Neutrophil (primary cell): Measurements from ENCODE around the gene ZBTB12.
"Not testable (repeated sequence)": the region's sequence is repeated elsewhere in the genome, so short reads cannot be mapped to it uniquely, and the experiment has no call there.

ENCODE experiments used
- H3K27ac ChIP-seq: fragments of 200-600 bp; sonication (generic); 2 replicates; pipeline ENCODE4 v1.5.1; 2016; ENCODE audit warnings: mild to moderate bottlenecking, moderate library complexity
- H3K27me3 ChIP-seq: fragments of 200-600 bp; sonication (generic); 2 replicates; pipeline ENCODE4 v1.6.0; 2016; ENCODE audit warnings: mild to moderate bottlenecking
- H3K36me3 ChIP-seq: fragments of 200-600 bp; sonication (generic); 2 replicates; pipeline ENCODE4 v1.5.1; 2017
- H3K4me1 ChIP-seq, 2 experiments: fragments of 200-600 bp in 1 of 2; sonication (generic) in 1 of 2; 1 replicate in 1 of 2; 2 replicates in 1 of 2; pipeline versions ENCODE4 v1.5.1 to v1.6.1; 2013 to 2016; ENCODE audit warnings: low read depth in 1 of 2, low read length in 1 of 2, mild to moderate bottlenecking in 1 of 2, moderate library complexity in 1 of 2; ENCODE audit not compliant: control insufficient read depth in 1 of 2, insufficient read depth in 1 of 2
- H3K4me3 ChIP-seq, 2 experiments: fragments of 200-600 bp in 1 of 2; sonication (generic) in 1 of 2; 1 replicate in 1 of 2; 2 replicates in 1 of 2; pipeline ENCODE4 v1.5.1; 2013 to 2016; ENCODE audit warnings: low read depth in 1 of 2, low read length in 1 of 2, mild to moderate bottlenecking in 1 of 2, moderate library complexity in 1 of 2
- H3K9me3 ChIP-seq: fragments of 200-600 bp; sonication (generic); 2 replicates; pipeline ENCODE4 v1.5.1; 2016
- TF ChIP-seq, protein P1 (sequence below): fragments of 200-600 bp; sonication (generic); IDR thresholded peaks from 2 replicates; pipeline ENCODE4 v1.5.1; 2016; ENCODE audit warnings: antibody characterized with exemption

The ZBTB12 gene

DNA sequence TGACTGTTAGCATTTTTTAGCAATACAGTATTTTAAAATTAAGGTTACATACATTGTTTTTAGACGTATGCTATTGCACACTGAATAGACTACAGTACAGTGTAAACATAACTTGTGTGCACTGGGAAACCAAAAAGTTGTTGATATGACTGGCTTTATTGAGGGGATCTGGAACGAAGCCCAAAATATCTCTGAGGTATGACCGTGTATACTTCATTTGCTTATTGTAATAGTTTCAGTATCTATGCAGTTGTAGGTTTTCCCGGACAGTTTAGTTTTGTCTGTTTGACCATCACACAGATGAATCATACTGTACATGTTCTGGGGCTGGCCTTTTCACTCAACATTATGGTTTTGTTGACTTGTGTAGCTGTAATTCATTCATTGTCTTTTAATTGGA, 6.9 kb upstream of the ZBTB12 start:
- Histone ChIP-seq H3K27ac (no peak overlapping the region), H3K36me3 (no peaks in the 10 kb centered on the region), H3K4me1 (no peaks in the 10 kb centered on the region), H3K27me3 (peaks cover 30% of the 10 kb centered on the region), H3K4me3 (no peak overlapping the region), H3K9me3 (no peaks in the 10 kb centered on the region)
- TF ChIP-seq, protein P1, sequence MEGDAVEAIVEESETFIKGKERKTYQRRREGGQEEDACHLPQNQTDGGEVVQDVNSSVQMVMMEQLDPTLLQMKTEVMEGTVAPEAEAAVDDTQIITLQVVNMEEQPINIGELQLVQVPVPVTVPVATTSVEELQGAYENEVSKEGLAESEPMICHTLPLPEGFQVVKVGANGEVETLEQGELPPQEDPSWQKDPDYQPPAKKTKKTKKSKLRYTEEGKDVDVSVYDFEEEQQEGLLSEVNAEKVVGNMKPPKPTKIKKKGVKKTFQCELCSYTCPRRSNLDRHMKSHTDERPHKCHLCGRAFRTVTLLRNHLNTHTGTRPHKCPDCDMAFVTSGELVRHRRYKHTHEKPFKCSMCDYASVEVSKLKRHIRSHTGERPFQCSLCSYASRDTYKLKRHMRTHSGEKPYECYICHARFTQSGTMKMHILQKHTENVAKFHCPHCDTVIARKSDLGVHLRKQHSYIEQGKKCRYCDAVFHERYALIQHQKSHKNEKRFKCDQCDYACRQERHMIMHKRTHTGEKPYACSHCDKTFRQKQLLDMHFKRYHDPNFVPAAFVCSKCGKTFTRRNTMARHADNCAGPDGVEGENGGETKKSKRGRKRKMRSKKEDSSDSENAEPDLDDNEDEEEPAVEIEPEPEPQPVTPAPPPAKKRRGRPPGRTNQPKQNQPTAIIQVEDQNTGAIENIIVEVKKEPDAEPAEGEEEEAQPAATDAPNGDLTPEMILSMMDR = no peak

DNA sequence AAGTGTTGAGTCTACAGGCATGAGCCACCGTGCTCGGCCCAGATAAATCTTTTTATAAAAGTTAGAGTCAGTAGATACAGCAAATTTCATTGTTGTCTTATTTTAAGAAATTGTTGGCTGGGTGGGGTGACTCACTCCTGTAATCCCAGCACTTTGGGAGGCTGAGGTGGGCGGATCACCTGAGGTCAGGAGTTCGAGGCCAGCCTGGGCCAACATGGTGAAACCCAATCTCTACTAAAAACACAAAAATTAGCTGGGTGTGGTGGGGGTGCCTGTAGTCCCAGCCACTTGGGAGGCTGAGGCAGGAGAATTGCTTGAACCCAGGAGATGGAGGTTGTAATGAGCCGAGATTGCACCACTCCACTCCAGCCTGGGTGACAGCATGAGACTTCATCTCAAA, 6.4 kb upstream of the ZBTB12 start:
- not testable (repeated sequence) for H3K9me3 ChIP-seq, H3K4me1 ChIP-seq, H3K4me3 ChIP-seq, H3K27ac ChIP-seq, H3K36me3 ChIP-seq
- peaks cover 33% of the 10 kb centered on the region for H3K27me3 ChIP-seq

DNA sequence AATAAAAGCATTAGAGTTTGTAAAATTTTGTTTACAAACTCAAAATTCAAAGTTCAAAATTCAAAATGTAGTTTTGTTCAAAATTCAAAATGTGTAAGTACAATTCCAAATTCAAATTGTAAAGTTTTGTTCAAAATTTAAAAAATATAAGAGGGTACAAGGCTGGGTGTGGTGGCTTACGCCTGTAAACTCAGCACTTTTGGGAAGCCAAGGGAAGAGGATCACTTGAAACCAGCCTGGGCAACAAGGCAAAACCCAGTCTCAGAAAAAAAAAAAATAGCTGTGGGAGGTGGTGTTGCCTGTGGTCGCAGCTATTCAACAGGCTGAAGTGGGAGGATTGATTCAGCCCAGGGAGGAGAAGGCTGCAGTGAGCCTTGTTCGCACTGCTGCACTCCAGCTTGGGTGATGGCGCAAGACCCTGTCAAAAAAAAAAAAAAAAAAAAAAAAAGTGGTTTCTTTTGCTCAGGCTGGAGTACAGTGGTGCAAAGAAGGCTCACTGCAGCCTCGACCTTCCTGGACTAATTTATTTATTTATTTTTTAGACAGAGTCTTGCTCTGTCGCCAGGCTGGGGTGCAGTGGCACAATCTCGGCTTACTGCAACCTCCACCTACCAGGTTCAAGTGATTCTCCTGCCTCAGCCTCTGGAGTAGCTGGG, 5.4 kb upstream of the ZBTB12 start:
- H3K27me3 ChIP-seq = peaks cover 42% of the 10 kb centered on the region
- no peaks in the 10 kb centered on the region for H3K36me3 ChIP-seq
- peaks cover 10 to 12% of the 10 kb centered on the region in 2 experiments for H3K4me1 ChIP-seq
- TF ChIP-seq, protein P1 = no peak
- H3K9me3 ChIP-seq = no peaks in the 10 kb centered on the region
- H3K4me3 ChIP-seq = no peak overlapping the region
- no peak overlapping the region for H3K27ac ChIP-seq

DNA sequence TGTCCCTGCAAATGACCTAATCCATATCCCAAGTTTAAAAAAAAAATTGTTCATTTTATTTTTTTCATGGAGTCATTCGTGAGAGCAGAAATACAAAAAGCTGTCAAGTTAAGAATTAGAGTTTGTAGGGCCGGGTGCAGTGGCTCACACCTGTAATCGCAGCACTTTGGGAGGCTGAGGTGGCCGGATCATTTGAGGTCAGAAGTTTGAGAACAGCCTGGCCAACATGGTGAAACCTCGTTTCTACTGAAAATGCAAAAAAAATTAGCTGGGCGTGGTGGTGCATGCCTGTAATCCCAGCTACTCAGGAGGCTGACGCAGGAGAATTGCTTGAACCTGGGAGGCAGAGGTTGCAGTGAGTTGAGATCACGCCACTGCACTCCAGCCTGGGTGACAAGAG, 4.8 kb upstream of the ZBTB12 start:
- Histone ChIP-seq H3K4me1 (peaks cover 13 to 14% of the 10 kb centered on the region in 2 experiments), H3K27me3 (peaks cover 44% of the 10 kb centered on the region)
- H3K4me3 ChIP-seq, H3K9me3 ChIP-seq, H3K27ac ChIP-seq, H3K36me3 ChIP-seq: not testable (repeated sequence)

DNA sequence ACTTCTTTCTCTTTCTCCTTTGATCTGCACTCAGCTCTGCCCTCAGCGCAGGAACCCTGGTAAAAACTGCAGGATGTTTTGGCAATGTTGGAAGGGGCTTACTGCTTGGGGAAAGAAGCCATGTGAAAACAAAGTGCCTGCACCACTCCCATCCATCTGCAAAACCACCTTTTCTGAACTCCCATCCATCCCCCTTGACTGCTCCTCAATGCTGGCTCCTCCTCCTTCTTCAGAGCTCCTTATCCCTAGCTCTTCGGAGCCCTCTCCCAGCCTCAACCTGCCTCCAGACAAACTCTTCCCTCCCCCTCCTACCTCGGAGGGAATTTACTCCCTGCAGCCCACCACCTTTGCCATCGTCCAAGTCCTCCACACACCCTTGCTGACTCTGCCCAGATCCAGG, 4.2 kb upstream of the ZBTB12 start:
- no peaks in the 10 kb centered on the region for H3K36me3 ChIP-seq
- H3K27me3 ChIP-seq = peaks cover 44% of the 10 kb centered on the region
- no peak overlapping the region for H3K4me3 ChIP-seq
- no peak overlapping the region for H3K27ac ChIP-seq
- no peaks in the 10 kb centered on the region for H3K9me3 ChIP-seq
- H3K4me1 ChIP-seq = peaks cover 16 to 17% of the 10 kb centered on the region in 2 experiments
- TF ChIP-seq, protein P1 = no peak

DNA sequence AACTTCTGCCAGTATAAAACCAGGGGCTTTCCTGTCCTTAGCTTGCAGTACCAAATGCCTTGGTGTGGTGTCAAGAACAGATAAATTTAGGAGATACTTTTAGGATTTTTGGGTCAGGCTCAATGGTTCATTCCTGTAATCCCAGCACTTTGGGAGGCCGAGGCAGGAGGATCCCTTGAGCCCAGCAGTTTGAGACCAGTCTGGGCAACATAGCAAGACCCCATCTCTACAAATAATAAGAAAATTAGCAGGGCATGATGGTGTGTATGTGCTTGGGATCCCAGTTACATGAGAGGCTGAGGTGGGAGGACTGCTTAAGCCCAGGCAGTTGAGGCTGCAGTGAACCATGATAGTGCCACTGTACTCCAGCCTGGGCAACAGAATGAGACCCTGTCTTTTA, 3.2 kb upstream of the ZBTB12 start:
- Histone ChIP-seq H3K4me1 (peaks cover 19 to 20% of the 10 kb centered on the region in 2 experiments), H3K27me3 (peaks cover 44% of the 10 kb centered on the region), H3K36me3 (no peaks in the 10 kb centered on the region), H3K27ac (no peak overlapping the region), H3K9me3 (no peaks in the 10 kb centered on the region), H3K4me3 (no peak overlapping the region)
- TF ChIP-seq, protein P1 = no peak

DNA sequence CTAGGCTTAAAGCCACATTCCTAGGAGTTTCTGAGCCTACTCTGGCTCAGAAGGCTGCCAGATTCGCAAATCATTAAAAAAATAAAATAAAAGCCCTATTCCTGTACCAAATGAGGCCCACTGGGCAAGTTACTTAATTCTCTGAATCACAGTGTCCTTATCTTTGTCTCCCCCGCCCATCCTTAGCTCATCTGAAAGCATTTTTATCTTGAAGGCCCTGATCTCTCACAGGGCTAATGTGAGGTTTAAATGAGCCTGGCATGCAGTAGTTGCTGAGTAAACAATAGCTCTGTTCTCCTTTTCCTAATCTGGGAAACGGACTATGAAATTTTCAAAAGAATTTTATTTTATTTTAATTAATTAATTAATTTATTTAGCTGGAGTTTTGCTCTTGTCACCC, 2.1 kb upstream of the ZBTB12 start:
- TF ChIP-seq, protein P1 = no peak
- H3K4me3 ChIP-seq = no peak overlapping the region
- H3K27me3 ChIP-seq = peaks cover 44% of the 10 kb centered on the region
- no peaks in the 10 kb centered on the region for H3K9me3 ChIP-seq
- no peaks in the 10 kb centered on the region for H3K36me3 ChIP-seq
- no peak overlapping the region for H3K27ac ChIP-seq
- peaks cover 24% of the 10 kb centered on the region in 2 experiments for H3K4me1 ChIP-seq
